Lower lobe of right lung (tissue), 2 donors: Measurements from ENCODE around the gene MGAT4C. TPM values are rescaled to one million over a fixed set of nuclear protein-coding genes. Genes with fewer than 3 reads are reported as not detected.

Source experiments
- ATAC-seq, 2 donors: fragments of 200-7000 bp; cut with Tn5 transposase; one replicate each; pipeline ENCODE4 v1.9.1; 2020 to 2022; ENCODE audit warnings: mild to moderate bottlenecking in 2 of 2, moderate library complexity in 2 of 2
- DNase-seq: peaks from one replicate; pipeline ENCODE4 v3.0.0-alpha.2; 2020
- H3K27ac ChIP-seq: fragments of 200-600 bp; one replicate; pipeline ENCODE4 v1.8.0; 2022
- H3K27me3 ChIP-seq: fragments of 200-600 bp; one replicate; pipeline ENCODE4 v1.8.0; 2022; ENCODE audit warnings: low read depth
- H3K36me3 ChIP-seq: fragments of 200-600 bp; one replicate; pipeline ENCODE4 v1.8.0; 2022; ENCODE audit warnings: mild to moderate bottlenecking
- H3K4me1 ChIP-seq: fragments of 200-600 bp; one replicate; pipeline ENCODE4 v1.8.0; 2022
- H3K4me3 ChIP-seq: fragments of 200-600 bp; one replicate; pipeline ENCODE4 v1.8.0; 2022; ENCODE audit warnings: mild to moderate bottlenecking
- H3K9me3 ChIP-seq: fragments of 200-600 bp; one replicate; pipeline ENCODE4 v1.8.0; 2022
- CTCF ChIP-seq: fragments of 200-600 bp; IDR thresholded peaks from one replicate; pipeline ENCODE4 v1.8.0; 2022; ENCODE audit warnings: antibody characterized with exemption, mild to moderate bottlenecking
- intact Hi-C: fragments of 100-400 bp; cut with DNase I; formaldehyde crosslinking; loops from one replicate; pipeline ENCODE4 v1.11.0; 2022
- total RNA-seq: library from RNA; stranded (reverse); fragmentation: NEBNext Ultra II Directional; extraction: Animal tissue kit (Norgen Biotek cat#: 25700); gene quantifications from one replicate; pipeline ENCODE4 v1.2.1, GENCODE V29; 2021
- donor health status: DM: no; HTN: yes; CAD: no; lungs with severe emphysema.

The MGAT4C gene
- total RNA-seq, 1 donor from 2014 or later, result 0.21 TPM

DNA sequence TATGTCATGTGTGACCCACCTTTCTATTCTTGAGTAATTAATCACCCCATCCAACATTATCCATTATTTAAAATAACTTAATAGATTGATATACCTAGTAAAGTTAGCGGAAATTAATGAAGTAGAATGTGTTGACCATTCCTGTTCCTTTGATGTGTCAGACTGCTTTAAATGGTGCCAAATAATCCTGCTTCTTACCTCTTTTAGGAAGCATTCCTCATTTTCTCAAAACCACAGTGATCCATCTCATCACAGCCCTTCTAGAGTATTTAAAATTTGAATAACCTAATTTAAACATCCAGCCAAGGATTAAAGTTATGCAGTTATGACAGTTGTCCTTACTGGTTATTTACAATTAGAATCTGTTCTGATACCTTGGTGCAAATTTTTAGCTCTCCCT is 6.9 kb downstream of the MGAT4C start:
- no peaks in the 10 kb centered on the region for H3K4me1 ChIP-seq
- no peak overlapping the region for H3K27ac ChIP-seq
- H3K27me3 ChIP-seq, result no peaks in the 10 kb centered on the region
- intact Hi-C loops, result no loop called here
- DNase-seq (no peak), ATAC-seq (no peak)
- H3K36me3 ChIP-seq, result no peaks in the 10 kb centered on the region
- no peaks in the 10 kb centered on the region for H3K9me3 ChIP-seq
- H3K4me3 ChIP-seq, result no peak overlapping the region
- no peak for TF ChIP-seq CTCF

DNA sequence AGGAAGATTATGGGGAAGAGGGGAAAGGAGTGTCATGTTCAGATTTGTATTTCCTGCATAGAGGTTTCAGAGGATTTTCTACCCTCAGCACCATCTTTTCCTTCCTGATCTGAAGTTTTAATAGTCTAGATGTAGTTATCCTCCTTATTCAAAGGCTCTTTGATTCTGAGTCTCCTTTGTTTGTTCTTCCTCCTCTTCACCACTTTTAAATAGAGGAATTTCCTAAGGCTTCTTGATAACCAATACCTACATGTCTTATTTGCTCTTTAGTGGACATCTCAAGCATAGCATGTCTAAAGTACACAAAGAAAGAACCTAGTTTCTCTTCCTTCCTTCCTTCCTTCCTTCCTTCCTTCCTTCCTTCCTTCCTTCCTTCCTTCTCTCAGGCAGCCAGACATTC is 8.3 kb downstream of the MGAT4C start:
- no peak for DNase-seq
- H3K4me3 ChIP-seq, result no peak overlapping the region
- H3K9me3 ChIP-seq, result no peaks in the 10 kb centered on the region
- H3K27me3 ChIP-seq, result no peaks in the 10 kb centered on the region
- no peaks in the 10 kb centered on the region for H3K36me3 ChIP-seq
- H3K27ac ChIP-seq, result no peak overlapping the region
- no peak for TF ChIP-seq CTCF
- no peak for ATAC-seq
- intact Hi-C loops, result no loop called here
- H3K4me1 ChIP-seq, result no peaks in the 10 kb centered on the region

GRCh38 chr12:86241600-86241999 is 14.6 kb downstream of the MGAT4C start:
- DNase-seq, result no peak

GRCh38 chr12:86234316-86234855 is 21.8 kb downstream of the MGAT4C start:
- ATAC-seq (no peak), DNase-seq (no peak)
- intact Hi-C loops, result no loop called here
- no peaks in the 10 kb centered on the region for H3K9me3 ChIP-seq
- H3K36me3 ChIP-seq, result no peaks in the 10 kb centered on the region
- no peaks in the 10 kb centered on the region for H3K27me3 ChIP-seq
- H3K4me3 ChIP-seq, result no peak overlapping the region
- no peak for TF ChIP-seq CTCF
- no peaks in the 10 kb centered on the region for H3K4me1 ChIP-seq
- no peak overlapping the region for H3K27ac ChIP-seq

More at GRCh38 chr12:86241600-86241999, 14.6 kb downstream of the MGAT4C start:
- ATAC-seq, result no peak
- no peaks in the 10 kb centered on the region for H3K9me3 ChIP-seq
- no peak for TF ChIP-seq CTCF
- H3K4me1 ChIP-seq, result no peaks in the 10 kb centered on the region
- H3K4me3 ChIP-seq, result no peak overlapping the region
- H3K27me3 ChIP-seq, result no peaks in the 10 kb centered on the region
- no peaks in the 10 kb centered on the region for H3K36me3 ChIP-seq
- no peak overlapping the region for H3K27ac ChIP-seq
- intact Hi-C loops, result no loop called here

GRCh38 chr12:86233126-86233525 is 23.1 kb downstream of the MGAT4C start:
- H3K27me3 ChIP-seq, result no peaks in the 10 kb centered on the region
- TF ChIP-seq CTCF, result no peak
- DNase-seq (no peak), ATAC-seq (no peak)
- no peaks in the 10 kb centered on the region for H3K4me1 ChIP-seq
- no peak overlapping the region for H3K27ac ChIP-seq
- H3K36me3 ChIP-seq, result no peaks in the 10 kb centered on the region
- no peaks in the 10 kb centered on the region for H3K9me3 ChIP-seq
- H3K4me3 ChIP-seq, result no peak overlapping the region
- intact Hi-C loops, result no loop called here
